GM21390 (cell line): ENCODE measurements around the gene NHLH2.

Source experiments
- ATAC-seq: cut with Tn5 transposase; IDR thresholded peaks from one replicate; pipeline ENCODE4 v1.9.1; 2021; ENCODE audit not compliant: unreplicated experiment

The NHLH2 gene

GRCh38 chr1:115838431-115839028, 2.4 kb downstream of the NHLH2 start:
- no peak for ATAC-seq

GRCh38 chr1:115837740-115838421, 3.0 kb downstream of the NHLH2 start:
- no peak for ATAC-seq

GRCh38 chr1:115837341-115837739, 3.6 kb downstream of the NHLH2 start:
- no peak for ATAC-seq

GRCh38 chr1:115833856-115834255, 7.1 kb downstream of the NHLH2 start:
- no peak for ATAC-seq

GRCh38 chr1:115832651-115833050, 8.3 kb downstream of the NHLH2 start:
- no peak for ATAC-seq

- ATAC-seq = no peak
Observed at GRCh38 chr1:115830963-115831362, 10.0 kb downstream of the NHLH2 start.

GRCh38 chr1:115829947-115830346, 11.0 kb downstream of the NHLH2 start:
- ATAC-seq = no peak

GRCh38 chr1:115829023-115829674, 11.8 kb downstream of the NHLH2 start:
- no peak for ATAC-seq

- no peak for ATAC-seq
Observed at GRCh38 chr1:115828101-115829022, 12.6 kb downstream of the NHLH2 start.

- ATAC-seq = no peak
Observed at GRCh38 chr1:115827452-115828044, 13.4 kb downstream of the NHLH2 start.

GRCh38 chr1:115826628-115827027, 14.3 kb downstream of the NHLH2 start:
- no peak for ATAC-seq

GRCh38 chr1:115822117-115822516, 18.8 kb downstream of the NHLH2 start:
- ATAC-seq = no peak

- ATAC-seq = no peak
Observed at GRCh38 chr1:115815694-115816093, 25.2 kb downstream of the NHLH2 start.

GRCh38 chr1:115814685-115815398, 26.1 kb downstream of the NHLH2 start:
- no peak for ATAC-seq

GRCh38 chr1:115813727-115814126, 27.2 kb downstream of the NHLH2 start:
- no peak for ATAC-seq

GRCh38 chr1:115811140-115811828, 29.6 kb downstream of the NHLH2 start:
- no peak for ATAC-seq

- no peak for ATAC-seq
Observed at GRCh38 chr1:115810609-115811008, 30.3 kb downstream of the NHLH2 start.

GRCh38 chr1:115809847-115810246, 31.1 kb downstream of the NHLH2 start:
- ATAC-seq = no peak

GRCh38 chr1:115809076-115809475, 31.9 kb downstream of the NHLH2 start:
- ATAC-seq = no peak

- ATAC-seq = no peak
Observed at GRCh38 chr1:115807723-115808122, 33.2 kb downstream of the NHLH2 start.
